Muscle of leg (tissue), 11 donors: Measurements from ENCODE around the gene HEG1. TPM values are rescaled to one million over a fixed set of nuclear protein-coding genes. Genes with fewer than 3 reads are reported as not detected.

Experiments
- DNase-seq: peaks from one replicate; pipeline ENCODE4 v3.0.0; 2013
- H3K27ac ChIP-seq: one replicate; pipeline ENCODE4 v1.5.1; 2013; ENCODE audit warnings: mild to moderate bottlenecking, low read length, control low read depth
- H3K27me3 ChIP-seq: one replicate; pipeline ENCODE4 v1.6.1; 2013; ENCODE audit warnings: low read length; ENCODE audit not compliant: control insufficient read depth, insufficient read depth
- H3K36me3 ChIP-seq: one replicate; pipeline ENCODE4 v1.6.1; 2013; ENCODE audit warnings: low read length; ENCODE audit not compliant: control insufficient read depth, insufficient read depth
- H3K4me1 ChIP-seq: one replicate; pipeline ENCODE4 v1.6.1; 2013; ENCODE audit warnings: low read length; ENCODE audit not compliant: control insufficient read depth, insufficient read depth
- H3K4me3 ChIP-seq: one replicate; pipeline ENCODE4 v1.5.1; 2013; ENCODE audit warnings: low read length, control low read depth
- H3K9me3 ChIP-seq: replicated peaks from 2 replicates; pipeline ENCODE4 v1.6.1; 2013; ENCODE audit warnings: low read depth, low read length; ENCODE audit not compliant: control insufficient read depth
- WGBS: methylation state at CpG from one replicate; pipeline ENCODE4 v1.1.5; 2013; ENCODE audit warnings: missing lambda C conversion rate; ENCODE audit not compliant: insufficient coverage; 5-methylcytosine and 5-hydroxymethylcytosine counted together
- polyA plus RNA-seq, 8 donors: library from polyadenylated mRNA; unstranded; fragments of 120-200 nt; gene quantifications; one replicate each; pipeline versions ENCODE4 v1.2.1 to v1.2.3, GENCODE V29; 2013; ENCODE audit warnings: inconsistent platforms in 1 of 8, low replicate concordance in 1 of 8; ENCODE audit not compliant: insufficient read length in 8 of 8, insufficient read depth in 1 of 8
- total RNA-seq: library from RNA; stranded (reverse); fragments of 120-200 nt; gene quantifications from one replicate; pipeline ENCODE4 v1.2.4, GENCODE V29; 2013

Gene HEG1
- total and polyA plus RNA-seq, 9 donors = 19.3 to 43.4 (median 30.8) TPM

DNA sequence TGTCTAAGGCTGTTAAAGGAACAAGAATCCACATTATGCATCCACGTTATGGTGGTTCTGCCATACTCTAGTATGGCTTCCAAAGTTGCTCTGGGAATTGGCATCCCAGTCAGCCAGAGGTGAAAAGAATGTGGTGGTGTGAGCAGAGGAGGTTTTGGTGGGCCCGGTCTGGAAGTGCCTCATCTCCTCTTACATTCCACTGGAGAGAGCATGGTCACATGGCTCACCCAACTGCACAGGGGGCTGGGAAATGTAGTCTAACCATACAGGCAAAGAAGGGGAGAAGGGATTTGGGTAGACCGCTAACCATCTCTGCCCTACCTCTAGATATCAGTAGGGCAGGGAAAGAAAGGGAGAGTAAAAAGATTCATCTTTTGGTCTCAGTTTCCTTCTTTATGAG is 3.2 kb upstream of the HEG1 start:
- DNase-seq = no peak
- WGBS = 100% methylated on average over 1 of the region's 3 CpGs
- peaks cover 25% of the 10 kb centered on the region for H3K4me1 ChIP-seq
- no peaks in the 10 kb centered on the region for H3K9me3 ChIP-seq
- no peaks in the 10 kb centered on the region for H3K36me3 ChIP-seq
- no peaks in the 10 kb centered on the region for H3K27me3 ChIP-seq
- H3K27ac ChIP-seq = no peak overlapping the region
- no peak overlapping the region for H3K4me3 ChIP-seq

GRCh38 chr3:125058529-125058928 is 2.7 kb upstream of the HEG1 start:
- H3K4me3 ChIP-seq = no peak overlapping the region
- no peak for DNase-seq
- H3K27ac ChIP-seq = no peak overlapping the region
- no peaks in the 10 kb centered on the region for H3K27me3 ChIP-seq
- H3K4me1 ChIP-seq = peaks cover 29% of the 10 kb centered on the region
- WGBS = no CpG with 5 or more reads among the region's 3 CpGs
- H3K36me3 ChIP-seq = peaks cover 2% of the 10 kb centered on the region
- H3K9me3 ChIP-seq = no peaks in the 10 kb centered on the region

GRCh38 chr3:125057186-125057850 is 1.5 kb upstream of the HEG1 start:
- Histone ChIP-seq H3K27ac (no peak overlapping the region), H3K4me3 (no peak overlapping the region), H3K9me3 (no peaks in the 10 kb centered on the region), H3K4me1 (peaks cover 37% of the 10 kb centered on the region), H3K36me3 (peaks cover 4% of the 10 kb centered on the region), H3K27me3 (no peaks in the 10 kb centered on the region)
- peak; percentile 59 for DNase-seq
- WGBS = 71% methylated on average over 1 of the region's 3 CpGs

GRCh38 chr3:125055331-125055912 is 375 bp downstream of the HEG1 start:
- DNase-seq = peak; percentile 62
- Histone ChIP-seq H3K4me1 (peaks cover 43% of the 10 kb centered on the region), H3K36me3 (peaks cover 7% of the 10 kb centered on the region), H3K27me3 (no peaks in the 10 kb centered on the region), H3K4me3 (peak overlapping the region; percentile 65), H3K9me3 (no peaks in the 10 kb centered on the region), H3K27ac (peak overlapping the region; percentile 90)
- under 1% methylated on average over 78 of the region's 78 CpGs for WGBS

- peak; percentile 78 for DNase-seq
- Histone ChIP-seq H3K4me1 (peaks cover 43% of the 10 kb centered on the region), H3K4me3 (peak overlapping the region; percentile 65), H3K9me3 (no peaks in the 10 kb centered on the region), H3K36me3 (peaks cover 9% of the 10 kb centered on the region), H3K27me3 (no peaks in the 10 kb centered on the region), H3K27ac (peak overlapping the region; percentile 90)
- WGBS = no CpG with 5 or more reads among the region's 17 CpGs
Observed at GRCh38 chr3:125054449-125055329, 1.1 kb downstream of the HEG1 start.

DNA sequence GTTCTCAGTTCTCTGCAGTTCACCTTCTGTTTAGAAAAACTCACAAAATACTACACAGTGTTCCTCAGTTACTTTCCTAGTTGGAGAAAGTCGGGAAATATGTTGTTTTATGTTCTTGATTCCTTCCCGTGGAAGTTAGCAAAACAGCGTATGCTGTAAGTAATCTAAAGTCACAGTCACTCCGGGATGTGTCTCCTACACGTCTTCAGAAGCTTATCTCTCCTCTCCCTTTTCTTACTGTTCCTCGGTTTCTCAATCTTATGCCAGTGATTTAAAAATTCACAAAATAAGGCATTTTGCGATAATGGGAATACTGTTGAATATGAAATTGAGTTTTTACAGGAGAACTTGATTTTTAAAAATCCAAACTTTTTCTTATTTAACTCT is 1.7 kb downstream of the HEG1 start:
- Histone ChIP-seq H3K4me3 (peak overlapping the region; percentile 65), H3K9me3 (no peaks in the 10 kb centered on the region), H3K4me1 (peaks cover 43% of the 10 kb centered on the region), H3K27me3 (no peaks in the 10 kb centered on the region), H3K36me3 (peaks cover 12% of the 10 kb centered on the region), H3K27ac (peak overlapping the region; percentile 90)
- DNase-seq = no peak
- WGBS = no CpG with 5 or more reads among the region's 7 CpGs

DNA sequence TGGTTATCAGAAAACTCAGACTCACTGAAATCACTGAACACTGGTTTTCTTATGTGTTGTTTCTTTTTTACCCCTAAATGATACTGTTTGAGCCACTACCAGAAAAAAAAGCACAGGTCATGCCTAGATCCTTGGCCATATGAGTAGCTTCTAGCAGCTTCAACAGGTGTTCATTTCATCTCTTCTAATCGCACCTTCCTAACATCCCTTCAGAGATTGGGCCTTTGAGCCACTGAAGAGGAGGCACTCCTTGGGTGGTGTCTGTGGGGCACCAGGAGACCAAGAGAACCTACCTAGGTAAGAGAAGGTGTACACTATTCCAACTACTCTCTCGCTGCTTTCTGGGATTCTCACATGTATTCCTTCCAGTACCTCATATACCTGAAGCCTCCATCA is 2.5 kb downstream of the HEG1 start:
- Histone ChIP-seq H3K4me3 (no peak overlapping the region), H3K27me3 (no peaks in the 10 kb centered on the region), H3K9me3 (no peaks in the 10 kb centered on the region), H3K4me1 (peaks cover 49% of the 10 kb centered on the region), H3K27ac (peak overlapping the region; percentile 90), H3K36me3 (peaks cover 12% of the 10 kb centered on the region)
- WGBS = no CpG with 5 or more reads among the region's 2 CpGs
- DNase-seq = no peak

DNA sequence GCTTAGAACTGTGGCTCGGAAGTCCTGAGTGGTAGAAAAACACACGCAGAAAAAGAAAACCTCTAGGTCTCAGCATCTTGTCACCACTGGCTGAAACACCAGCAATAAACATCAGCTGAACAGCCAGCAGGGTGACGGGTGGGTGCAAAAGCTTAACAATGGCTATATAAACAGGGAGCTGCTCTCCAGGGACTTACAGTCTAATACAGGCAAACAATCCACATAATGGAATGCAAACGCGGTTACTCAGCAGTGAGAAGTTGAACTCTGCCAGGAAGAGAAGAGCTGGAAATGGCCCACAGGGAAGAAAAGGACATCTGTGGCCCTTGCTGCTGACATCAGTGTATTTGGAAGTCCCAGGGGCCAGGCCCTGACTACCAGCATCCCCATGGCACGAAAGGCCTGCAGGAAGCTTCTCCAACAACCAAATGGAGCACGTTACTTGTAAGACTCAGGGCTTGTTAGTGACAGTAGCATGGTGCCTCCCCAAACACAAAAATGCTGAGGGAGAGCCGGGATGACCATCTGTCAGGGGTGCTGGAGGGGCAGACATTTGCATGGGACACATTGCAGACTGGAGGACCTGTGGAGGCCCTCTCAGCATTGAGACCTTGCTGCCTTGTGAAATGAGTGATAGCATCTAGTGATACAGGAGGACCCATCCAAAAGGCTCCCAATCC is 3.0 kb downstream of the HEG1 start:
- no CpG with 5 or more reads among the region's 8 CpGs for WGBS
- Histone ChIP-seq H3K36me3 (peaks cover 12% of the 10 kb centered on the region), H3K4me1 (peaks cover 52% of the 10 kb centered on the region), H3K27me3 (no peaks in the 10 kb centered on the region), H3K9me3 (no peaks in the 10 kb centered on the region), H3K27ac (peak overlapping the region; percentile 86), H3K4me3 (no peak overlapping the region)
- DNase-seq = peak; percentile 63

- Histone ChIP-seq H3K27ac (peak overlapping the region; percentile 86), H3K9me3 (no peaks in the 10 kb centered on the region), H3K4me3 (no peak overlapping the region), H3K36me3 (peaks cover 12% of the 10 kb centered on the region), H3K4me1 (peaks cover 47% of the 10 kb centered on the region), H3K27me3 (no peaks in the 10 kb centered on the region)
- WGBS = 2% methylated on average over 9 of the region's 14 CpGs
- peak; percentile 90 for DNase-seq
Observed at GRCh38 chr3:125051715-125052581, 3.8 kb downstream of the HEG1 start.
